HEK293 (cell line): ENCODE results near the gene FRYL.

Experiments
- PATZ1 ChIP-seq: fragments of 450-650 bp; formaldehyde crosslinking; IDR thresholded peaks from 2 replicates; pipeline ENCODE4 v1.5.1; 2016; ENCODE audit warnings: missing biosample characterization, missing genetic modification characterization
- ZEB2 ChIP-seq: fragments of 450-650 bp; formaldehyde crosslinking; IDR thresholded peaks from 2 replicates; pipeline ENCODE4 v1.5.1; 2016; ENCODE audit warnings: missing biosample characterization, missing genetic modification characterization
- ZNF423 ChIP-seq: fragments of 450-650 bp; formaldehyde crosslinking; IDR thresholded peaks from 2 replicates; pipeline ENCODE4 v1.5.1; 2016; ENCODE audit warnings: missing biosample characterization, missing genetic modification characterization
- ZNF513 ChIP-seq: fragments of 450-650 bp; IDR thresholded peaks from 2 replicates; pipeline ENCODE4 v1.5.1; 2018; ENCODE audit warnings: missing biosample characterization, missing genetic modification characterization
- TF ChIP-seq, protein P1 (sequence below): sonication (generic); formaldehyde crosslinking; IDR thresholded peaks from 2 replicates; pipeline ENCODE4 v1.8.1; 2022; ENCODE audit warnings: mild to moderate bottlenecking, moderate library complexity, missing genetic modification reagents
- TF ChIP-seq, protein P2 (sequence below): fragments of 450-650 bp; formaldehyde crosslinking; optimal IDR thresholded peaks from 2 replicates; pipeline ENCODE3; 2016; ENCODE audit warnings: missing biosample characterization, mild to moderate bottlenecking, missing genetic modification characterization
- TF ChIP-seq, protein P3 (sequence below): fragments of 450-650 bp; formaldehyde crosslinking; IDR thresholded peaks from 2 replicates; pipeline ENCODE4 v1.5.1; 2016; ENCODE audit warnings: missing biosample characterization, missing genetic modification characterization
- TF ChIP-seq, protein P4 (sequence below): fragments of 450-650 bp; formaldehyde crosslinking; IDR thresholded peaks from 2 replicates; pipeline ENCODE4 v1.5.1; 2016; ENCODE audit warnings: missing biosample characterization, missing genetic modification characterization

GRCh38 chr4:48767055-48767929, 12.8 kb downstream of the FRYL start:
- TF ChIP-seq, protein P1, sequence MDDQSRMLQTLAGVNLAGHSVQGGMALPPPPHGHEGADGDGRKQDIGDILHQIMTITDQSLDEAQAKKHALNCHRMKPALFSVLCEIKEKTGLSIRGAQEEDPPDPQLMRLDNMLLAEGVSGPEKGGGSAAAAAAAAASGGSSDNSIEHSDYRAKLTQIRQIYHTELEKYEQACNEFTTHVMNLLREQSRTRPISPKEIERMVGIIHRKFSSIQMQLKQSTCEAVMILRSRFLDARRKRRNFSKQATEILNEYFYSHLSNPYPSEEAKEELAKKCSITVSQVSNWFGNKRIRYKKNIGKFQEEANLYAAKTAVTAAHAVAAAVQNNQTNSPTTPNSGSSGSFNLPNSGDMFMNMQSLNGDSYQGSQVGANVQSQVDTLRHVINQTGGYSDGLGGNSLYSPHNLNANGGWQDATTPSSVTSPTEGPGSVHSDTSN (CRISPR knock-in tag), result no peak
- no peak for TF ChIP-seq ZNF423 (tag by site-specific recombination)
- no peak for TF ChIP-seq ZEB2 (tag by site-specific recombination)
- TF ChIP-seq, protein P2, sequence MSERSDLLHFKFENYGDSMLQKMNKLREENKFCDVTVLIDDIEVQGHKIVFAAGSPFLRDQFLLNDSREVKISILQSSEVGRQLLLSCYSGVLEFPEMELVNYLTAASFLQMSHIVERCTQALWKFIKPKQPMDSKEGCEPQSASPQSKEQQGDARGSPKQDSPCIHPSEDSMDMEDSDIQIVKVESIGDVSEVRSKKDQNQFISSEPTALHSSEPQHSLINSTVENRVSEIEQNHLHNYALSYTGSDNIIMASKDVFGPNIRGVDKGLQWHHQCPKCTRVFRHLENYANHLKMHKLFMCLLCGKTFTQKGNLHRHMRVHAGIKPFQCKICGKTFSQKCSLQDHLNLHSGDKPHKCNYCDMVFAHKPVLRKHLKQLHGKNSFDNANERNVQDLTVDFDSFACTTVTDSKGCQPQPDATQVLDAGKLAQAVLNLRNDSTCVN (tag by site-specific recombination), result no peak
- no peak for TF ChIP-seq PATZ1 (tag by site-specific recombination)
- TF ChIP-seq, protein P3, sequence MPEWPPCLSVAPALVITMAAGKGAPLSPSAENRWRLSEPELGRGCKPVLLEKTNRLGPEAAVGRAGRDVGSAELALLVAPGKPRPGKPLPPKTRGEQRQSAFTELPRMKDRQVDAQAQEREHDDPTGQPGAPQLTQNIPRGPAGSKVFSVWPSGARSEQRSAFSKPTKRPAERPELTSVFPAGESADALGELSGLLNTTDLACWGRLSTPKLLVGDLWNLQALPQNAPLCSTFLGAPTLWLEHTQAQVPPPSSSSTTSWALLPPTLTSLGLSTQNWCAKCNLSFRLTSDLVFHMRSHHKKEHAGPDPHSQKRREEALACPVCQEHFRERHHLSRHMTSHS, result no peak
- no peak for TF ChIP-seq ZNF513 (tag by site-specific recombination)
- TF ChIP-seq, protein P4, sequence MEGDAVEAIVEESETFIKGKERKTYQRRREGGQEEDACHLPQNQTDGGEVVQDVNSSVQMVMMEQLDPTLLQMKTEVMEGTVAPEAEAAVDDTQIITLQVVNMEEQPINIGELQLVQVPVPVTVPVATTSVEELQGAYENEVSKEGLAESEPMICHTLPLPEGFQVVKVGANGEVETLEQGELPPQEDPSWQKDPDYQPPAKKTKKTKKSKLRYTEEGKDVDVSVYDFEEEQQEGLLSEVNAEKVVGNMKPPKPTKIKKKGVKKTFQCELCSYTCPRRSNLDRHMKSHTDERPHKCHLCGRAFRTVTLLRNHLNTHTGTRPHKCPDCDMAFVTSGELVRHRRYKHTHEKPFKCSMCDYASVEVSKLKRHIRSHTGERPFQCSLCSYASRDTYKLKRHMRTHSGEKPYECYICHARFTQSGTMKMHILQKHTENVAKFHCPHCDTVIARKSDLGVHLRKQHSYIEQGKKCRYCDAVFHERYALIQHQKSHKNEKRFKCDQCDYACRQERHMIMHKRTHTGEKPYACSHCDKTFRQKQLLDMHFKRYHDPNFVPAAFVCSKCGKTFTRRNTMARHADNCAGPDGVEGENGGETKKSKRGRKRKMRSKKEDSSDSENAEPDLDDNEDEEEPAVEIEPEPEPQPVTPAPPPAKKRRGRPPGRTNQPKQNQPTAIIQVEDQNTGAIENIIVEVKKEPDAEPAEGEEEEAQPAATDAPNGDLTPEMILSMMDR (tag by site-specific recombination), result no peak
